RWPE1 (cell line): ENCODE data around the gene MGAT4B.

Experiments
- CTCF ChIA-PET: fragments of 350-600 bp; sonication (Branson Sonifier 250); formaldehyde crosslinking; extraction: SDS; loops from one replicate; lab custom pipeline; 2021; lab: Yijun Ruan, JAX
- POLR2A ChIA-PET: fragments of 400-600 bp; formaldehyde crosslinking; extraction: SDS; loops from one replicate; lab custom pipeline; 2020; ENCODE audit warnings: antibody characterized with exemption; ENCODE audit not compliant: low non-redundant PET; lab: Yijun Ruan, JAX
- DNase-seq: peaks from one replicate; pipeline ENCODE4 v3.0.0; 2012; ENCODE audit warnings: low spot score
- H3K27ac ChIP-seq: fragments of 450-650 bp; 2 replicates; pipeline ENCODE4 v1.5.1; 2017
- TF ChIP-seq, protein P1 (sequence below): fragments of 450-650 bp; conservative IDR thresholded peaks from 2 replicates; pipeline ENCODE4 v1.5.1; 2017; ENCODE audit warnings: low read depth, mild to moderate bottlenecking

Gene MGAT4B

DNA sequence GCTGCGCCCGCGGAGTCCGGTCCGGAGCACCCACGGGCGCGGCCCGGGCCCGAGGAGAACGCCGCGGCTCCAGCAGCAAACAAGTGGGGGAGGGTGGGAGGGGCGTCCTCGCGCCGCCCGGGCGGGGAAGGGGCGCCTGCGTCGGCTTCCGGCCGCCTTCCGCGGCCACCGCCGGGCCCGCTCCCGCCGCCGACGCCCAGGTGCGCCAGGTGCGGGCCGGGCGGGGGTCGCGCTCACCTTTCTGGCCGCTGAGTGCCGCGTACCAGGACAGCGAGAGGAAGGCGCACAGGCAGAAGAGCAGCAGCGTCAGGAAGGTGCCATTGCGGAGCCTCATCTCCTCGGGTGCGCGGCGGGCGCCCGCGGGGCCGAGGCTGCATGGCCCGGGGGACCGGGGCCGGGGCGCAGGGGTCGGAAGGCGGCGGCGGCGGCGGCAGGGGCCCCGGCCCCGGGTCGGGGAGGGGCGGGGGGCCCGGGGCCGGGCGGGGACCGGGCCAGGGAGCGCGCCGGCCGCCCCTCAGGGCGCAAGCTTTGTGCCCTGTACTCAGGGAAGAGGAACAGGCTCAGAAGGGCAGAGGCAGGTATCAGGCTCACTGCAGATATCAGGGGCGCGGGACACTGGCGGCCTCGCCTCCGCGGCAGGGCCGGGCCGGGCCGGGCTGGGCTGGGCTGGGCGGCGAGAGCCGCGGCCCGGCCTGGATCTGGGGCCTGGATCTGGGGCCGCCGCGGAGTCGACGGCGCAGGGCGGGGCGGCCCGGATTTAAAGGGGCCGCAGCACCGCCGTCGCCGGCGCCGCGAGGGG lies at the start of gene MGAT4B:
TSS of gene MGAT4B (minus strand) at position 617 of the 799 bp plus-strand sequence. CDS start at position 334, 283 bp downstream.
- ChIA-PET CTCF (no interaction called here), POLR2A (interaction anchor here (0.6 to 1.4 kb wide), 4 partner anchors 11 to 54 kb away, joined by 4 to 8 read pairs (median 6); partner anchors contain the start of gene SQSTM1)
- peak within 1 kb of the TSS; percentile 92 for H3K27ac ChIP-seq
- peak; percentile 86 for DNase-seq
- TF ChIP-seq, protein P1, sequence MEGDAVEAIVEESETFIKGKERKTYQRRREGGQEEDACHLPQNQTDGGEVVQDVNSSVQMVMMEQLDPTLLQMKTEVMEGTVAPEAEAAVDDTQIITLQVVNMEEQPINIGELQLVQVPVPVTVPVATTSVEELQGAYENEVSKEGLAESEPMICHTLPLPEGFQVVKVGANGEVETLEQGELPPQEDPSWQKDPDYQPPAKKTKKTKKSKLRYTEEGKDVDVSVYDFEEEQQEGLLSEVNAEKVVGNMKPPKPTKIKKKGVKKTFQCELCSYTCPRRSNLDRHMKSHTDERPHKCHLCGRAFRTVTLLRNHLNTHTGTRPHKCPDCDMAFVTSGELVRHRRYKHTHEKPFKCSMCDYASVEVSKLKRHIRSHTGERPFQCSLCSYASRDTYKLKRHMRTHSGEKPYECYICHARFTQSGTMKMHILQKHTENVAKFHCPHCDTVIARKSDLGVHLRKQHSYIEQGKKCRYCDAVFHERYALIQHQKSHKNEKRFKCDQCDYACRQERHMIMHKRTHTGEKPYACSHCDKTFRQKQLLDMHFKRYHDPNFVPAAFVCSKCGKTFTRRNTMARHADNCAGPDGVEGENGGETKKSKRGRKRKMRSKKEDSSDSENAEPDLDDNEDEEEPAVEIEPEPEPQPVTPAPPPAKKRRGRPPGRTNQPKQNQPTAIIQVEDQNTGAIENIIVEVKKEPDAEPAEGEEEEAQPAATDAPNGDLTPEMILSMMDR, result no peak

DNA sequence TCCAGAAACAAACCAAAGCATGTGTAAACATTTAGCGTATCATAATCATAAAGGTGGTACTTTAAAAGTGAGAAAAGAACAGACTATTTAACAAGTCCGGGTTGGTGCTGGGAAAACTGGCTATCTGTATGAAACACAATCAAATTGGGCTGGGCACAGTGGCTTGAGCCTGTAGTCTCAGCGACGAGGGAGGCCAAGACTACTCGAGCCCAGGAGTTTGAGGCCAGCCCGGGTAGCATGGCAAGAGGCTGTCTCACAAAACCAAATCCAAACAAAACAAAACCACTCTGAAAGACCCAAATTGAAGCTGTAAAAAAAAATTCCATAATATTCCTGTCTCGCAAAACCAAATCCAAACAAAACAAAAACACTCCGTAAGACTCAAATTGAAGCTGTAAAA lies 47.7 kb upstream of the MGAT4B start:
- CTCF ChIA-PET, result interaction anchor here (0.7 kb wide), 1 partner anchor 237 kb away, joined by 3 read pairs; no protein-coding TSS in a partner anchor

DNA sequence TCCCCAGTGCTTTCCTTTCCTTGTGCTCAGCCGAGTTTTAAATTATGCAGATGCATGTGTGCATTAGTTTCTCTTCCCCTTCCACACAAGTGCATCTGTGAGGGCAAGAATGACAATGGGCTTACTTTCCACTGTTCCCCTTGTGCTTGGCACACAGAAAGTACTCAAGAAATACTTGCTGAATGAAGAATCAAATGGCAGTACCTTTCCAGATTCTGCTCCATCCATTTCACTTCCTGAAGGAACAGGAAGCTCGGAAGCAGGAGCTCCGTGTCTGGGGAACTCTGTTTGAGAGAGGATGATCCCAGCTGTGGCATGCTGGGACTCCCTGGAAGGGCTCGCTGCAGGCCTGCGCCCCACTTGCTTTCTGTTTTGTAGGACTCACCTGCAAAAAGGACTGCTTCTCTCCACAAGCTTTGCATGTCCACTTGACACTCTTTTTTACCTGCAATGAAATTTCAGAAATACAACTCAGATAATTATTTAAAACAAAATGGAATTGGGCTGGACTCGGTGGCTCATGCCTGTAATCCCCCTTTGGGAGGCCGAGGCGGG lies 46.4 kb upstream of the MGAT4B start:
- H3K27ac ChIP-seq, result peak overlapping the region; percentile 21; the same call in 1 of the 2 replicates

More for the DNA sequence above, 47.7 kb upstream of the MGAT4B start:
- no peak overlapping the region for H3K27ac ChIP-seq
- DNase-seq, result no peak
- TF ChIP-seq, protein P1, result no peak
- POLR2A ChIA-PET, result no interaction called here

DNA sequence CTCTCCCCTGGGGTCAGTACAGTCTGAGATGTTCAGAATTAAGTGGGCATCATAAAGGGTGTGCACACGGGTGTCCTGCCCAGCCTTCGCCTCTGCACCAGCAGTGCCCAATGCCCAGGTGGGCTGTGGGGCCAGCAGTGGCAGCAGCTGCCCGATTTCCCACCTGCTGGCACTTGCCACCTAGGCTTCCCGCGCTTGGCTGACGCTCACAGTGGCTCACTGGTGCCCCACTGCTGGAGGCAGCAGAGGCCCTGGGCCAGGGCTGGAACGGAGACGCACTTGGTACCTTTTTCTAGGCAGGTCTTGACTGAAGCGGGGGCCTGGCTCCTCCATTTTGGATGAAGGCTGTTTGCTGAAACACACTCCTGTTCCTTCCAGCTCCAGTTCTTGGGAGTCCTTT lies 35.0 kb upstream of the MGAT4B start:
- DNase-seq, result no peak
- ChIA-PET POLR2A (no interaction called here), CTCF (no interaction called here)
- H3K27ac ChIP-seq, result peak overlapping the region; percentile 78
- TF ChIP-seq, protein P1, result no peak

More for the DNA sequence above, 46.4 kb upstream of the MGAT4B start:
- CTCF ChIA-PET, result no interaction called here
- POLR2A ChIA-PET, result no interaction called here
- TF ChIP-seq, protein P1, result no peak
- DNase-seq, result no peak

DNA sequence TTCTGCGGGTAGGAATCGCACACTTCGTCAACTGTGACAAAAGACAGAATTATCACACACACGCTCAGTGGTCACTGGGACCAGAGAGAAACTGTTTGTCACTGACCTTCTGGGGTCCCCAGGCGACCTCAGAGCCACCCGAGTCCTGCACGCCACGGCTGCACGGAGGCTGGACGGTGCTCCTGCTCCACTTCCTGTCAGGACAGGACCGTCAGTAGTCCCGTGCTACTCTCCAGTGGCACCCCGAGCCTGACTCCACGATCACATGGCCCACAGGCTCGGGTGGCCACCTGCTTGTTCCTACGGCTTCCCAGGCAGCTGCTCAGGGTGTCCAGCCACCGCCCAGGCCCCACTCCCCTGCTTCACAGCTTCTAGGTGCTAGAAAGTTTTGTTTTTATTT lies 34.1 kb upstream of the MGAT4B start:
- H3K27ac ChIP-seq, result peak overlapping the region; percentile 78
- POLR2A ChIA-PET, result no interaction called here
- TF ChIP-seq, protein P1, result no peak
- no peak for DNase-seq
- CTCF ChIA-PET, result no interaction called here

DNA sequence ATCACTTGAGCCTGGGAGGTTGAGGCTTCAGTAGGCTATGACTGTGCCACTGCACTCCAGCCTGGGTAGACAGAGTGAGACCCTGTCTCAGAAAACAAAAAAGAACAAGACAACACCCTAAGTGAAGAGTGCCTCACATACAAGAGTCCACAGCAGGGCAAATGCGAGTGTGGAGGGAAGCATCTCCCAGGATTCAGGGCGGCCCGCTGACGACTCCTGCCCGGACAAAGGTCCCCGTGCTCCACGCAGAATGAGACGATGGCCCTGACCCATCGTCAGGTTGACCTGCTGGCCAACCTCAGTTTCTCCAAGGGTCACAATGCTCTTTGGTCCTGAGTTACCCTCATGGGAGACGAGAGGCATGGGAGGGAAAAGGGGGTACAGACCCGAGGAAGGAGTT lies 33.7 kb upstream of the MGAT4B start:
- CTCF ChIA-PET, result interaction anchor here (0.7 kb wide), 2 partner anchors 11 to 76 kb away, joined by 3 to 4 read pairs; no protein-coding TSS in a partner anchor

More for the DNA sequence above, 33.7 kb upstream of the MGAT4B start:
- peak overlapping the region; percentile 78 for H3K27ac ChIP-seq
- TF ChIP-seq, protein P1, result no peak
- POLR2A ChIA-PET, result no interaction called here
- DNase-seq, result no peak
